ENCODE data around the gene ADAMTS9. TPM values are rescaled to one million over a fixed set of nuclear protein-coding genes. Genes with fewer than 3 reads are reported as not detected.

Gene ADAMTS9
- total and polyA plus RNA-seq, 12 donors = 9.7 to 102 (median 18.6) TPM

DNA sequence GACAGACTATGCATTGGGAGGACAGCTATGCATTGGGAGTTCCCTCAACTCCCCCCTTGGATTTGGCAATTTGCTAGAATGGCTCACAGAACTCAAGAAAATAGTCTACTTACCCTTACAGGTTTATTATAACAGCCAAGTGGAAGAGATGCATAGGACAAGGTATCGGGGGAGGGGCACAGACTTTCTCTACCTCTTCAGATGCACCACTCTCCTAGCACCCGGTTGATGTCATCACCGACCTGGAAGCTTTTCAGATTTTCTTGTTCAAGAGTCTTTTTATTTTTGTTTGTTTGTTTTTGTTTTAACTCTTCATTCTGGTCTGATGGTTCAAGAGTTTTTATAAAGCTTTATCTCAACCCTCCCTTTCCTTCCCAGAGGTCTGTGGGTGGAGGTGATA, 20.7 kb upstream of the ADAMTS9 start:
- 84 to 88% methylated on average over 3 of the region's 3 CpGs for WGBS, 2 donors

GRCh38 chr3:64705946-64706345, 18.1 kb upstream of the ADAMTS9 start:
- intact Hi-C loops (cut with DNase I) = no loop called here
- Histone ChIP-seq H3K9me3 (peaks cover 0 to 3% (median 0%) of the 10 kb centered on the region in 11 donors), H3K27ac (no peak overlapping the region), H3K4me1 (peaks cover 0 to 8% (median 0%) of the 10 kb centered on the region in 9 donors), H3K36me3 (no peaks in the 10 kb centered on the region), H3K27me3 (no peaks in the 10 kb centered on the region), H3K4me3 (no peak overlapping the region)
- DNase-seq (no peak), ATAC-seq (no peak)
- 95 to 96% methylated on average over 2 of the region's 2 CpGs for WGBS, 2 donors
- TF ChIP-seq, protein P1, sequence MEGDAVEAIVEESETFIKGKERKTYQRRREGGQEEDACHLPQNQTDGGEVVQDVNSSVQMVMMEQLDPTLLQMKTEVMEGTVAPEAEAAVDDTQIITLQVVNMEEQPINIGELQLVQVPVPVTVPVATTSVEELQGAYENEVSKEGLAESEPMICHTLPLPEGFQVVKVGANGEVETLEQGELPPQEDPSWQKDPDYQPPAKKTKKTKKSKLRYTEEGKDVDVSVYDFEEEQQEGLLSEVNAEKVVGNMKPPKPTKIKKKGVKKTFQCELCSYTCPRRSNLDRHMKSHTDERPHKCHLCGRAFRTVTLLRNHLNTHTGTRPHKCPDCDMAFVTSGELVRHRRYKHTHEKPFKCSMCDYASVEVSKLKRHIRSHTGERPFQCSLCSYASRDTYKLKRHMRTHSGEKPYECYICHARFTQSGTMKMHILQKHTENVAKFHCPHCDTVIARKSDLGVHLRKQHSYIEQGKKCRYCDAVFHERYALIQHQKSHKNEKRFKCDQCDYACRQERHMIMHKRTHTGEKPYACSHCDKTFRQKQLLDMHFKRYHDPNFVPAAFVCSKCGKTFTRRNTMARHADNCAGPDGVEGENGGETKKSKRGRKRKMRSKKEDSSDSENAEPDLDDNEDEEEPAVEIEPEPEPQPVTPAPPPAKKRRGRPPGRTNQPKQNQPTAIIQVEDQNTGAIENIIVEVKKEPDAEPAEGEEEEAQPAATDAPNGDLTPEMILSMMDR (IDR thresholded peaks at IDR 0.05) = no peak

More for the DNA sequence above, 20.7 kb upstream of the ADAMTS9 start:
- intact Hi-C loops (cut with DNase I) = no loop called here
- no peaks in the 10 kb centered on the region for H3K27me3 ChIP-seq
- DNase-seq (no peak), ATAC-seq (no peak)
- H3K4me1 ChIP-seq = peaks cover 0 to under 1% (median 0%) of the 10 kb centered on the region in 9 donors
- peaks cover 0 to 3% (median 0%) of the 10 kb centered on the region in 11 donors for H3K9me3 ChIP-seq
- no peak overlapping the region for H3K27ac ChIP-seq
- TF ChIP-seq, protein P1 (IDR thresholded peaks at IDR 0.05) = no peak
- no peaks in the 10 kb centered on the region for H3K36me3 ChIP-seq
- H3K4me3 ChIP-seq = no peak overlapping the region

- ATAC-seq (peak in 1 of 8 donors; percentile 44), DNase-seq (no peak)
- Histone ChIP-seq H3K36me3 (no peaks in the 10 kb centered on the region), H3K4me3 (no peak overlapping the region), H3K27me3 (no peaks in the 10 kb centered on the region), H3K9me3 (peaks cover 0 to 11% (median 0%) of the 10 kb centered on the region in 11 donors), H3K27ac (peak overlapping the region in 1 of 10 donors; percentile 15), H3K4me1 (peaks cover 0 to 34% (median 20%) of the 10 kb centered on the region in 9 donors)
- TF ChIP-seq, protein P1 (IDR thresholded peaks at IDR 0.05) = no peak
- intact Hi-C loops (cut with DNase I) = loop anchor here in 1 of 10 donors (10.0 kb wide), 1 partner anchor 198 kb away; no protein-coding TSS in a partner anchor
- 41 to 55% methylated on average over 2 of the region's 2 CpGs for WGBS, 2 donors
Measured at GRCh38 chr3:64696896-64697295, 9.1 kb upstream of the ADAMTS9 start.

GRCh38 chr3:64694114-64694513, 6.3 kb upstream of the ADAMTS9 start:
- TF ChIP-seq, protein P1 (IDR thresholded peaks at IDR 0.05) = no peak
- Histone ChIP-seq H3K9me3 (peaks cover 0 to 3% (median 0%) of the 10 kb centered on the region in 11 donors), H3K27me3 (no peaks in the 10 kb centered on the region), H3K27ac (peak overlapping the region in 6 of 10 donors; percentile 30 to 52 (median 45)), H3K36me3 (no peaks in the 10 kb centered on the region), H3K4me3 (no peak overlapping the region), H3K4me1 (peaks cover 0 to 56% (median 36%) of the 10 kb centered on the region in 9 donors)
- ATAC-seq = peak in 4 of 8 donors; percentile 58 to 76 (median 66)
- DNase-seq = no peak
- intact Hi-C loops (cut with DNase I) = loop anchor here in 1 of 10 donors (10.0 kb wide), 1 partner anchor 201 kb away; no protein-coding TSS in a partner anchor
- 75 to 92% methylated on average over 2 of the region's 2 CpGs for WGBS, 2 donors
